Testis (tissue), 3 donors: ENCODE data around the gene EVA1B. TPM values are rescaled to one million over a fixed set of nuclear protein-coding genes. Genes with fewer than 3 reads are reported as not detected.

Experiments
- DNase-seq: peaks from one replicate; pipeline ENCODE4 v3.0.0-alpha.2; 2019
- H3K27ac ChIP-seq, 2 donors: fragments of 200-600 bp; sonication (generic); one replicate each; pipeline ENCODE4 v1.5.1; 2019
- H3K27me3 ChIP-seq: fragments of 200-600 bp; sonication (generic); one replicate; pipeline ENCODE4 v1.5.1; 2019
- H3K36me3 ChIP-seq: fragments of 200-600 bp; sonication (generic); one replicate; pipeline ENCODE4 v1.5.1; 2017; ENCODE audit warnings: low read depth; ENCODE audit errors: missing control alignments
- H3K4me1 ChIP-seq: fragments of 200-600 bp; sonication (generic); one replicate; pipeline ENCODE4 v1.5.1; 2019
- H3K4me3 ChIP-seq, 2 donors: fragments of 200-600 bp; sonication (generic); one replicate each; pipeline ENCODE4 v1.5.1; 2017 to 2019
- H3K9me3 ChIP-seq: fragments of 200-600 bp; sonication (generic); one replicate; pipeline ENCODE4 v1.5.1; 2017
- POLR2A ChIP-seq: fragments of 450-650 bp; IDR thresholded peaks from one replicate; pipeline ENCODE4 v1.6.1; 2017; ENCODE audit warnings: antibody characterized with exemption, mild to moderate bottlenecking, moderate library complexity
- WGBS, 2 donors: methylation state at CpG; one replicate each; pipeline ENCODE4 v1.1.5; 2018; 5-methylcytosine and 5-hydroxymethylcytosine counted together
- intact Hi-C: fragments of 100-400 bp; cut with DNase I; formaldehyde crosslinking; loops from one replicate; pipeline ENCODE4 v1.15.1; 2023; ENCODE audit warnings: low total_unique reads
- polyA plus RNA-seq: library from polyadenylated mRNA; stranded (reverse); fragments of 350-450 nt; fragmentation: Illumina TruSeq; extraction: RNeasy Lipid Tissue Mini Kit (QIAGEN cat#74804); gene quantifications from one replicate; pipeline ENCODE4 v1.2.3, GENCODE V29; 2014; ENCODE audit warnings: low read depth, low replicate concordance; ENCODE audit not compliant: insufficient read depth
- total RNA-seq, 2 donors: library from RNA; depleted of rRNA; stranded (reverse); fragments of >200 nt; gene quantifications; one replicate each; pipeline ENCODE4 v1.2.3, GENCODE V29; 2016
- TF ChIP-seq, protein P1 (sequence below), 3 experiments: fragments of 450-650 bp in 2 of 3; fragments of 200-600 bp in 1 of 3; sonication (generic) in 1 of 3; IDR thresholded peaks; one replicate each; pipeline ENCODE4 v1.5.1; 2016 to 2019; ENCODE audit warnings: antibody characterized with exemption in 3 of 3, mild to moderate bottlenecking in 2 of 3, moderate library complexity in 1 of 3

EVA1B gene
- total and polyA plus RNA-seq, 3 donors from 2014 or later = 9.1 to 19.4 (median 9.6) TPM

- H3K4me1 ChIP-seq = peaks cover 22% of the 10 kb centered on the region
- H3K27ac ChIP-seq = peak overlapping the region; percentile 41 to 55
- no peaks in the 10 kb centered on the region for H3K9me3 ChIP-seq
- H3K27me3 ChIP-seq = no peaks in the 10 kb centered on the region
- WGBS, 2 donors = 78 to 80% methylated on average over 9 to 10 of the region's 10 CpGs
- no peak overlapping the region for H3K4me3 ChIP-seq
- peak; percentile 66 for DNase-seq
- H3K36me3 ChIP-seq = no peaks in the 10 kb centered on the region
- intact Hi-C loops = no loop called here
- TF ChIP-seq, protein P1, sequence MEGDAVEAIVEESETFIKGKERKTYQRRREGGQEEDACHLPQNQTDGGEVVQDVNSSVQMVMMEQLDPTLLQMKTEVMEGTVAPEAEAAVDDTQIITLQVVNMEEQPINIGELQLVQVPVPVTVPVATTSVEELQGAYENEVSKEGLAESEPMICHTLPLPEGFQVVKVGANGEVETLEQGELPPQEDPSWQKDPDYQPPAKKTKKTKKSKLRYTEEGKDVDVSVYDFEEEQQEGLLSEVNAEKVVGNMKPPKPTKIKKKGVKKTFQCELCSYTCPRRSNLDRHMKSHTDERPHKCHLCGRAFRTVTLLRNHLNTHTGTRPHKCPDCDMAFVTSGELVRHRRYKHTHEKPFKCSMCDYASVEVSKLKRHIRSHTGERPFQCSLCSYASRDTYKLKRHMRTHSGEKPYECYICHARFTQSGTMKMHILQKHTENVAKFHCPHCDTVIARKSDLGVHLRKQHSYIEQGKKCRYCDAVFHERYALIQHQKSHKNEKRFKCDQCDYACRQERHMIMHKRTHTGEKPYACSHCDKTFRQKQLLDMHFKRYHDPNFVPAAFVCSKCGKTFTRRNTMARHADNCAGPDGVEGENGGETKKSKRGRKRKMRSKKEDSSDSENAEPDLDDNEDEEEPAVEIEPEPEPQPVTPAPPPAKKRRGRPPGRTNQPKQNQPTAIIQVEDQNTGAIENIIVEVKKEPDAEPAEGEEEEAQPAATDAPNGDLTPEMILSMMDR (IDR thresholded peaks at IDR 0.05) = peak; percentile 20 to 46 (median 40)
- TF ChIP-seq POLR2A = no peak
Observed at GRCh38 chr1:36342426-36343185, 19.2 kb upstream of the EVA1B start.

DNA sequence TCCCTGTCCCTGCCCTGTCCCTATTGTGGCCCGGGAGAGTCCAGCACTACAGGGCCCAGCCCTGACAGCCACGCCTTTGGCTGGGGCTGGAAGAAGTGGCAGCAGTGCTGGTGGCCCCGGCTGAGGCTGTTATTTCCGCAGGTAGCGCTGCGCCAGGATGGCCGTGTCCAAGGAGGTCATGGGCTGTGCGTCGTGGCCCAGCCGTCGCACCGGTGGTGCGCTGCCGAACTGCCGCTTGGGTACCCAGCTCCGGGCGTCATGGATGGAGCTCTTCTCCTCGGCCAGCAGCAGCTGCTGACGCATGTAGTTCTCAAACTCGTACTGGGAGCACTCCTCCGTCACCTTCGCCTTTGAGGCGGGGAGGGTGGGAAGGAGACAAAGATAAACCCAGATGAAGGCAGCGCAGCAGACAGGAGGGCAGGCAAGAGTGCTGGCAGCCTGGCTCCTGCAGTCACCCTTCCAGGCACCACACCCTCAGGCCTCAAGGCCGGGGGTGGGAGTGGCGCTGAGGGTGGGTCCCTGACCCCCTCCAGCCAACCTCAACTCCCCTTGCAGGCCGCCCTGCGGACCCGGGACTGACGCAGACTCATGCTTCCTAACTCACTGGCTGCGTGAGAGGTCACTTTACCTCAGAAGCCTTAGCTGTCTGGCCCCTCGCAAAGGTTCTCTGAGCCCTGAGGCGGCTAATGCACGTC is 18.3 kb upstream of the EVA1B start:
- peak; percentile 61 for DNase-seq
- no peak overlapping the region for H3K4me3 ChIP-seq
- peak overlapping the region; percentile 41 to 55 for H3K27ac ChIP-seq
- H3K4me1 ChIP-seq = peaks cover 22% of the 10 kb centered on the region
- intact Hi-C loops = no loop called here
- H3K9me3 ChIP-seq = no peaks in the 10 kb centered on the region
- WGBS, 2 donors = 70 to 72% methylated on average over 19 to 34 of the region's 34 CpGs
- TF ChIP-seq POLR2A = no peak
- TF ChIP-seq, protein P1 (IDR thresholded peaks at IDR 0.05) = no peak
- H3K27me3 ChIP-seq = no peaks in the 10 kb centered on the region
- H3K36me3 ChIP-seq = no peaks in the 10 kb centered on the region

DNA sequence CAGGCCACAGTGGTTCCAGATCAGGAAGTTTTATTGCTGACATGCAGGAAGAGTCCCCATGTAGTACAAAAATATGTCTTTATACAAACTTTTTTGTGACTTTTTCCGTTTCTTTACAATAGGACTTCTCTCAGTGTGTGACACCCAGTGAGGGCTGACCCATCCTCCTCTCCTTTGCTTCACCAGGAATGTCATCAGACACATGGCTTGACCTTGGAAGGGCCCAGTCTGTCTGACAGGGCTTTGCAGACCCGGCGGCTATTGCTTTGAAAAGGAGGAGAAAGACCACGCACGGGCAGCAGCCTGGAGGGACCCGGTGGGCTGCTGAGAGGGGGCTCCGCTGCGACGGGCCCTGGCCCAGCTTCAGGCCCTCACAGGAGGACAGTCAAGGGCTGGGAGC is 16.2 kb upstream of the EVA1B start:
- Histone ChIP-seq H3K9me3 (no peaks in the 10 kb centered on the region), H3K4me3 (no peak overlapping the region), H3K27me3 (no peaks in the 10 kb centered on the region), H3K4me1 (peaks cover 22% of the 10 kb centered on the region), H3K36me3 (no peaks in the 10 kb centered on the region), H3K27ac (peak overlapping the region in 1 of 2 donors; percentile 1)
- WGBS, 2 donors = 61 to 85% methylated on average over 9 of the region's 9 CpGs
- peak; percentile 41 for DNase-seq
- intact Hi-C loops = no loop called here
- TF ChIP-seq, protein P1 (IDR thresholded peaks at IDR 0.05) = no peak
- TF ChIP-seq POLR2A = no peak

- H3K9me3 ChIP-seq = no peaks in the 10 kb centered on the region
- WGBS, 2 donors = 75 to 88% methylated on average over 6 to 7 of the region's 7 CpGs
- H3K27me3 ChIP-seq = no peaks in the 10 kb centered on the region
- peaks cover 22% of the 10 kb centered on the region for H3K4me1 ChIP-seq
- TF ChIP-seq, protein P1 (IDR thresholded peaks at IDR 0.05) = no peak
- no peak for TF ChIP-seq POLR2A
- peak overlapping the region in 1 of 2 donors; percentile 1 for H3K27ac ChIP-seq
- DNase-seq = no peak
- H3K36me3 ChIP-seq = no peaks in the 10 kb centered on the region
- intact Hi-C loops = no loop called here
- no peak overlapping the region for H3K4me3 ChIP-seq
Observed at GRCh38 chr1:36339215-36339614, 15.8 kb upstream of the EVA1B start.
